Measurements from ENCODE around the gene BMP2K.
"Not testable (repeated sequence)": the region's sequence is repeated elsewhere in the genome, so short reads cannot be mapped to it uniquely, and the experiment has no call there.

Gene BMP2K

DNA sequence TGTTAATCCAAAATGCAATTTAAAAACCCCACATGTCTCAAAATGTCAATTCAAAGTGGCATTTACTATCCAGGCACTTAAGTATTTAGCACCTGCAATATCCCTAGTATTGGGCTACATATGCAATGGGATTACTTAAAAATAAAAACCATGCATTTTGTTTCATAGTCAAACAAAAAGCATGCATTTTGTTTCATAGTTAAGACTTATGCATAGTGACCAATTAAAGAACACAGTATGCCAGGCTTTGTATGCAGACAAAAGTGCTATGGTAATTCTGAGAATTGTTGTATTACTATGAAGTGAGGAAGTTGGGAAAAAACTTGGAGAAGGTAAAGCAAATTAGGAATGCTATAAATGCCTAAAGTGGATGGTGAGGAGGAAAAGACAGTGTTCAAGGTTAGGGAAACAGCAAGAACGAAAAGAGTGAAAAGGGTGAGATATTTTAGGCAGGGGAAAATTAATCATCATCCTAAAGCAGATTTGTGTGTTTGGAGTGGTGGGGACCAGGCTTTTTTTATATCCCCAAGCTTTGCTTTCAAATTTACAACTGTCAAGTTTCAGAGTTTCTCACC is 10.6 kb upstream of the BMP2K start:
- FAIRE-seq: no peak

DNA sequence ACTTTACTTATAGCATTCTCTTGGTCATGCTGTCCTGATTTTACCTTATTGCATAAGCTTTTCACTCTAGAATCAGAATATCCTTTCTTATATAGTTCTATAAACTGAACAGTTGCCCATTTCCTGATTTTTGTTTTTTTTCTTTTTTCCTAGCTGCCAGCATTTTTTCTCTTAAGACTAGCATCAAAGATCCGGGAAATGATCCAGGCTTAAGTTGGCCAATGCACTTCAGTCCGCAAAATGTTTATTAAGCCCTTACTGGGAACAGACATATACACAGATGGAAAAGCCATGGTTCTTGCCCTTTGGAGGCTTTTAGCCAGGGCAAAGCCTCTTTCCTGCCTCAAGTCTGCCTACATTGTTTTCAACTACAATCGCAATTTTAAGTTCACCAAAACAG is 10.1 kb upstream of the BMP2K start:
- no peak for FAIRE-seq

DNA sequence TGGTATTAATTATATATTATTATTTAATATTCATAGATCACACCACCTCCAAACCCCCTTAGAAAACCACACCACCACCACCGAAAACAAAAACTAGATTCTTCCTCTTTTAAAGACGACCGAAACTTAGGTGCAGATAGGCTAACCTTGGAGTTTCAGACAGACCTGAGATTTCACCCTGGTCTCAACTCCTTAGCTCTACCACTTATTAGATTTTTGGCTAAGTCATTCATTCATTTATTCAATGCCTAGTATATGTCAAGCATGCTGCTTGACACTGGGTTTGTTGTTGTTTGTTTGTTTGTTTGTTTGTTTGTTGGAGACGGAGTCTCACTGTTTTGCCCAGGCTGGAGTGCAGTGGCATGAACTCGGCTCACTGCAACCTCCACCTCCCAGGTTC is 9.5 kb upstream of the BMP2K start:
- FAIRE-seq: no peak

DNA sequence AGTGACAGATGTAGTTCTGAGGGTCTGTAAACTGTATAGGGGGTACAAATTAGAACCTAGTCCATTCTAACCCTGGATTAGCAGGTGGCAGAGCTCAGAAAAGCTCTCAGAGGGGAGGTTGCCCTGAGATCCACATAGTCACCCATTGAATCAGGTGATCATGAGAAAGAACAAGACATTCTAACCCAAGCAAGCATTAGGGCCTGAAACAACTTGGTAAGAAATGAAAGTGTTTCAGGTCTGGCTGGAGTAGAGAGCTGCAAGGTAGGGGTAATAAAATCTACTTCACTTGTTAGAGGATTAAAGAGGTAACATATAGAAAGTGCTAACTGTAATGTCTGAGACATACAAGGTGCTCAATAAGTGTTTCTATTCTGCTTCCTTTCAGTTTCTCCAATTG is 8.8 kb upstream of the BMP2K start:
- no peak for FAIRE-seq

DNA sequence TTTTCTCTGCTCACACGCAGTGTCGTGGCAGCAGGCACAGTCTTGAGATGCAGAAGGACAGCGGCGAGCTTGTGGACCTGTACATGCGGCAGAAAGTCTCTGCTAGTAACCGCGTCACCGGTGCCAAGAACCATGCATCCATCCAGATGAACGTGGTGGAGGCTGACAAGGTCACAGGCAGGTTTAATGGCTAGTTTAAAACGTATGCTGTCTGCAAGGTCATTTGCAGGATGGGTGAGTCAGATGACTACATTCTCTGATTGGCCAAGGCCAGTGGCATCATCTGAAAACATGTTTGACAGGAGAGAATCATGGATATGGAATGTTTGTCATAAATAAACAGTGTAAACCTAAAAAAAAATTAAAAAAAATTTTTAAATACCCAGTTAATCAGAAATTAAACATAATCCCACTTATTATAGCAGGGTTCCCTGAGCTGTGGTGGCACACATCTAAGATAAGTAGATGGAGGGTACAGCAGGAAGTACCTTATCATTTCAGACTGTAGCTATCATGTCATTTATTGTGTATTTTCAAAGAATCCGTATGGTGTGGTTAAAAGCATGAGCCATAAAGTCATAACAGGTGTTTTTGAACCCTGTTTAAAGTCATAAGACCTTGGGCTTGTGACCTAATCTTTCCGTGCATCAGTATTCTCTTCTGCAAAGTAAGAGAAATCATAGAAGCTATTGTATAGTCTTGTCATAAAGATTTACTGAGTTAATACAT is 7.5 kb upstream of the BMP2K start:
- no peak for FAIRE-seq

DNA sequence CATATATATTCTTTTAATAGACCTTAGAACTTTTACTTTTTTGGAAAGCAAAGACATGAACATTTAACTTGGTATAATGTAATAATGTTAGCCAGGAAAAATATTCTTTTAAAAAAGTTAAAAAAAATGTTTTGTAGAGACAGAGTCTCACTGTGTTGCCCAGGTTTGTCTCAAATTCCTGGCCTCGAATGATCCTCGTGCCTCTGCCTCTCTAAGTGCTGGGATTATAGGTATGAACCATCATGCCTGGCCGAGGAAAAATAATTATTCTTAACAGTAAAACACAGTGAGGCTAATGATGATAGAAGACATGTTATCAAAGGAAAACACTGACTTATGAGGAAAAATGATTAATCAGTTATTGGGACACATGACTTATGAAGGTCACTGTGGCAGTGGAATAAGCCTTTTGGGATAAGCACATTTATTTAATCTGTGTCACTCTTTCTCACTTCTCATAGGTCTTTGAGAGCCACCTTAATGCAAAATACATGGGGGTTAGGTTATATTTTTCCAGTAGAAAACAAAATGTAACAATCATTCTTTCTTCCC is 6.0 kb upstream of the BMP2K start:
- no peak for FAIRE-seq

DNA sequence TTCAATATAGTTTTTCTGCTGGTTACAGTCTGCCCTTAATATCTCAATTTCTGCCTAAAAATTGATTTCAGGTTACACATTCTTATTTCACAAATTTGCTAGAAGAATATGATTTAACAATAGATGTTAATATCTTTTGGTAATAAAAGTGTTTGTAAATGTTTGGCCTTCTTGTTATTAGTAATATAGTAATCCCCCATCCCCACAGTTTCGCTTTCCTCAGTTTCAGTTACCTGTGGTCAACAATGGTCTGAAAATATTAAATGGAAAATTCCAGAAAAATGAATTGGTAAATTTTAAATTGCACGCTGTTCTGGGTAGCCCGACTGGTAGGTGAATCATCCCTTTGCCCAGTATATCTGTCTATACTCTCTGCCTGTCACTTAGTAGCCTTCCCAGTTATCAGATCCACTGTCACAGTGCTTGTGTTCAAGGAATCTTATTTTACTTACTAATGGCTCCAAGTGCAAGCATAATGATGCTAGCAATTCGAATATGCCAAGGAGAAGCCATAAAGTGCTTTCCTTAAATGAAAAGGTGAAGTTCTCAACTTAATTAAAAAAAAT is 3.5 kb upstream of the BMP2K start:
- FAIRE-seq: no peak

DNA sequence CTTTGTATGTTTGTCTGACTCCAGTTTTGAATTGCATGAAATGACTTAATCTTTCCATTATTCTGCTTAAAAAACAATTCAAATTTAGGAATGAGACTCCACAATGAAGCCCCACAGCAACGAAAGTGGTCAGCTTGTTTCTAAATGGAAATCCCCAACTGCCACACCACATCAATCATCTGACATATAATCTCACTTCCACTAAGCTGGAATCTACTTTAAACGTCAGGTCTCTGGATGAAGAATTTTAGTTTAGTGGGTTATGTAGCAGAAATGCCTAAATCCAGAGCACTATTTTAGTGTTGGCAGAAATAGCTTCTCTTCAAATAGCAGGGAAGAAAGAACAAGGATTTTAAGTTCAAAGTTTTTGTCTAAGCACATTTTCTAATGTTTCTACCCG is 1.7 kb upstream of the BMP2K start:
- no peak for FAIRE-seq

DNA sequence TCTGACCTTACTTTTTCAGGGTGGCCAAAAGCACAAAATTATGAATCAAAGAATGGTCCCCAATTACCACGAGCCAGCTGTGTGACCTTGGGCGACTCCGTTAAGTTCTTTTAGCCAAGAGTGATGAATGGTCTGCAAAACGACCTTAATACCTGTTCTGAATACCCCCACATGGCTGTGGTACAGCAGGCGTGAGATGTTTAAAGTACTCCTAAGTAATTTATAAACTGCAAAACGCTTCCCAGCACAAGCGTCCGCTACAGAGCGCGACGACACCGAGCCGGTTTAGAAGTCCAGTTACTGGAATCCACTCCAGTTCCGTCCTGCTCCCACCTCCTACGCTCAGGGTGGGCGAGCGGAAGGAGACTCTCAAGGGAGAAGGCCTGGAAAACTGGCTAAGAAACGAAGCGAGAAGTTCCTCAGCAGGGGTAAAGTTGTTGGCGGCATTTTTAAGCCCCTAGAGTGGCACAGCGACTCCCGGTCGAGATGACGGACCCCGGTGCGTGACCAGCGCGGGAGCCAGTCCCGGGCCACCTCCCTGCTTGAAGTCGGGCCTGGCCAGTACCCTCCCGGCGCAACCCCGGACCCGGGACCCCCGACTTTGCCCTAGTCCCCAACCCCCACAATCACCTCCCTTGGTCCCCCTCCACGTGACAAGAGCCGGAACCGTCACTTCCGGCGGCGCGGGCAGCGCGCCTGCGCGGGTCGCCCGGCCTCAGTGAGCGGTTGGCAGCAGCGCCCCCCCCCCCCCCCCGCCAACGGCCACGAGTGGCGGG is 659 bp upstream of the BMP2K start:
- no peak for FAIRE-seq

DNA sequence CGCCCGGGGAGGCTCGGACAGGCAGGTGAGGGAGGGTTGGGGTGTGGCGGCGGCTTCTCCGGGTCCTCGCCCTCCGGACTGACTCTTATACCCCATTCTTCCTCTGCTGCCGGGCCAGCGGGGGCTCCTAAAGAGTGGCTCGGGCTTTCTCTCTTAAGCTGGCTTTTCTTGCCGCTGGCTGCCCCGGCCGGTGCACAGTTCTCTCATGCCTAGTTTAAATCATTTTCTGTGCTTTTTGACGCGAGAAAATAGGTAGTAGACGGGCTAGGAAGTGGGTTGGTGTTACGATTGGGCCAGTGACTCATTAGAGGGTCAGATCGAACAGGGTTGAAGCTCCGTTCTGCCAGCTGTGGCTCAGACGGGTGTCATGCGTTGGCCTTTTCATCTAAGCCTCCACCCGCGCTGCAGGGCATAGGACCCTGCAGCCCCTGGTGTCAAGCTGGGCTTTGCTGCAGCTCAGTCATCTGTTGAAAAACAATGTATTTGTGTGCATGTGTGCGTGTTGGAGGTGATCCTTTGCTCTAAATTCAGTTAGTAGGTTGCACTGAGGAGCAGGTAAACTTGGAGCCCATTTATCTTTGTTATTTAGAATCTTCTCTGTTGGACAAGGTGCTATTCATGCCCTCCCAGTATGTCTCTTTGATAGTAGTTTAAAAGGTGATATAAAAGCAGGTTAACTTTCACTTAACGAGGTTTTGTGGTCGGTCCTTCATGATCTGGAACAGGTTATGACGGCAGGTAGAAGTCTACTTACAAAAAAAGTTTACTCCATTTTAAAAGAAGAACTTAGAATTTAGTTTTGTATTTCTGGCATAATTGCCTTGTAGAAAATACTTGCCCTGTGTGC is 802 bp downstream of the BMP2K start:
- no peak for FAIRE-seq

DNA sequence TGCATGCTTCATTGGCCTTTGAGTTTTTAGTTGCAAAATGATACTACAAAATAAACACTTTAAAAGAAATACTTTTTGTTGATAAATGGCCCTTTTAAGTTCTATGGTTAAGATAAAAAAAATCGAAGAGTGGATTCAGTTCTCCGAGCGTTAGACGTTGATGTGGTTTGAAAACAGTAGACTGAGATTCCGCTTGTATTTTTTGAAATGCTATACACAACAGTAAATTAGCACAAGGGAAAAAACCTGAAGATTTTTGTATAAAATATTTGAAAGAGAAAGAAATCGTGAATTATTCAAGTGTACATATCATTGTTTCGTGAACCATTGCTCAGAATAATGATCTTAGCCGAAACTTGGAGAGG is 1.4 kb downstream of the BMP2K start:
- FAIRE-seq: no peak

DNA sequence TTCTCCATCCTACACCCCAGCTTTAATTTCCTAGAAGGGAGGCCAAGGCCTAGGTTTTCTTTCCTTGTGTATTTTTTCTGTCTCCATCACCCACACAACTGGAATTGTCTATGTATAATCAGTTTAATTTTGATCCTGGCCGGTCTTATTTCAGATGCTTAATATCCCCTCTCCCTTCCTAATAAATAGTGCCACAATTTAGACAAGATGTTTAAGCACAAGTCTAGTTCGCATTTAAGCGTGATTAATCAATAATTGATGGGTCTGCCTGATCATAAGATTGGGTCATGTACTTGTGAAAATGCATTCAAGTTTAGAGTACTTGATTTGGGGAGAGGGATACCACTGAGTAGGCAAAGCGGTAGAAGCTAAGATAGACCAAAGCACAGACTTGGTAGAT is 2.4 kb downstream of the BMP2K start:
- FAIRE-seq: no peak

DNA sequence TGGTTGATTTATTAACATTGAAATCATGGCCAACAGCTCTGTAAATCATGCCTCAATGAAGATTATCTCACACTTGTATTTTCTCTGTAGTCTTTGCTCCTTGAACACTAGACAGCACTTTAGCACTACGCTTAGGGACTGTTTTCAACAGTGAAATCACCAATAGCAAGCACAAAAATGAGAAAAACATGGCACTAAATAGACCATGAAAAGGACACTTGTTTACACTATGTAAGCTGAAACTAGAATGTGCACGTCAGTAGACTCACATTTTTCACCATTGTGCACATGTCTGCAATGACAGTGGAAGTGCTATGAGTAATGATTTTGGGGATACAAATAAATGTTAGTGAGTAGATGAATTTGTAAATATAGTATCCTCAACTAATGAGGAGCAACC is 3.1 kb downstream of the BMP2K start:
- no peak for FAIRE-seq

DNA sequence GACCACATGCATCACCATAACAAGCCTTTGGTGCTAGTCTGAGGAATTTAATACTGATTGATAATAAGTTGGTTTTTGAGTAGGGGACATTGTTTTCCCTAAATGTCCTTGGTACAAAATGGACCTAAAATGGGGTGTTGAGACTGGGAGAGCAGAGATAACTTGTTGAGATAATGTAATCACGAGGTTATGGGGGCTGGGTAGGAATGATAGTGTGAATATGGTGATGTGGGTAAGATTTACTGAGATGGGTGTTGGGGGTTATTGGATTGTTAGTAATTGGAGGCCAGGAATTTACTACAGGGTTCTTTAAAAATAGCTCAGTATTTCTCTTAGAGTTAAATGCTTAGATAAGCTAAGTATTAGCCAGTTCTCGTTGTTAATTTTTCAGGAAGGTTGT is 3.9 kb downstream of the BMP2K start:
- no peak for FAIRE-seq

DNA sequence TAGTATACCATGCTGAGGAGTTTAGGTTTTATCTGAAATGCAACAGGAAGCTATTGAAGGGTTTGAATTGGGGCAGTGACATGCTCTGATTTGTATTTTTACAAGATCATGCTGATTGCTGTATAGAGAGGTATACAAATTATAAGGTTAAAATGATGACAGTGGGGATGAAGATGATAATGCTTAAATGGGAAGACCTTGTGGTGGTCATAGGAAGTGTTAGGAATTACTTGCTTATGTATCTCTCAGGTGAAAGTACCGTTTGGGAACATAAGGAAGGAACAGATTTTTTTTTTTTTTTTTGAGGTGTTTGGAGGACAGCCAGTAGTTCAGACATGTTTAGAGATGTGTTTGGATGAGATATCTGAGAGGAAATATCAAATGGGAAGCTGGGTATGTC is 5.0 kb downstream of the BMP2K start:
- FAIRE-seq: no peak

DNA sequence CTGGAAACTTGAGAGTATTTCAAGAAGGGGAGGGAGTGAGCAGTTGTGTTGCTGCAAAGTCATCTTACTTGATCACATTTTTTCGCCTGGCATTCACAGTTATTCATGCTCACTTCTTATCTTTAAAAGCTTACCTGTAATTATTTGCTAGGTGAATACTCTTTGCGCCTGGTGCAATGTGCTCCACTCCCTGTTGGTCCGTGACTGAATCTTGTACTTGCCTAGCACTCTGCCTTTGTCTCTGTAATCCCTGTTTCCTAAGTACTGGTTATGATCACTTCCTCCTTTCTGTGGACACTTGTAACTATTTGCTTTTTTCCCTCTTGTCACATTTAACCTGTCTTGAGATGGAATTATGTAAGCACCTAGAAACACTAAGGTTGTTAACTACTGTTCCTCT is 5.8 kb downstream of the BMP2K start:
- FAIRE-seq: no peak

DNA sequence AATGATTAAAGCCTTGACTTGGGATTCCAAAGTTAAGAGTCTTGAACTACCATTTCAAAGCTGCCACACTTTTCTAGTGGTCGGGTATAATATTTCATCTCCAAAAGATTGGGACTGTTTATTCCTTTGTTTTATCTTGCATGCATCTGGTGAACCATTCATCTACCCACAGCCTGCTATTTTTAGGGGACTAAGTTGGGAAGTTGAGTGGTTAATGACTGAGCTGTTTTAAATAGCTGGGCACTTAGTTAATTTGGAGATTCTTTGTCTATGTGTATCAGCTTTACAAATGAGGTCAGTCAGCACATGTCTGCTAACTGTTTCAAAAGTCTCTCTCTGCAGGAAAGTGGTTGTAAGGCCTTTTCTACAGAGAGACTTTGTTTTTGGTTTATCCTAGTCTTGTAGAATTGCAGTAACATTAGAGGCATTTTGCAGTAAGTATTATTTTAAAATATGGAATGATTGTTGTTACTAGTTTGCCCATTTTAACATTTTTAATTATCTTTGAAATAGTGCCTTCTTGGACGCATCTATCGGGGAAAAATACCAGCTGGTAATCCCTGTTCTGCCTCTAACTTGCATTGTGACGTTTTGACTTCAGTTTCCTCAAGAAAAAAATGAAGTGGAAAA is 8.2 kb downstream of the BMP2K start:
- no peak for FAIRE-seq

DNA sequence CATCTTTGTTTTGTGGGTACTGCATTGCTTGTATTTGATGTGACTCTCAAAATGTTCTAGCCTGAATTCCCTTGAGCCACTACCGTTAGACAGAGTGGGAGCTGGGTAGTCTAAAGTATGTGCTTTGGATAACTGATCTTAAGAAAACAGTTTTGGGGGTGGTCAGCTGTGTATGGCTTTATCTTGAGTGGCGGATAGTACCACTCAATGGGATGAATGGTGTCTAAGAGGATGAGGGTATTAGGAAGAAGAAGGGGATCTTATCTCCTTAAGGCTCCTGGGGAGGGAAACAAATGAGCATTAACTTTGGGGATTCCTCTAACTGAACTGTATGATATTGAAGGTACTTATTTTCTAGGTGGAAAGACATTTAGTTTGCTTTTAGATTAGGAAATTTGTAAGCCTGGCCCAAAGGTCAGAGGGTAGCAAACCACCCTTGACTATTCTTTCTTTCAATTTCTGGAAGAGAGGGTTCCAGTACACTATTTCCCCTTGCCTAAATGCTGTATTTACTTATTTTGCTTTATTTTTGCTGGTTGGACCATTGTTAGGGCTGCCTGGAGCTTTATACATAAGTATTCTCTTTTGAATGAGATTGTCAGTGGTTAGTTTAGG is 11.3 kb downstream of the BMP2K start:
- no peak for FAIRE-seq

DNA sequence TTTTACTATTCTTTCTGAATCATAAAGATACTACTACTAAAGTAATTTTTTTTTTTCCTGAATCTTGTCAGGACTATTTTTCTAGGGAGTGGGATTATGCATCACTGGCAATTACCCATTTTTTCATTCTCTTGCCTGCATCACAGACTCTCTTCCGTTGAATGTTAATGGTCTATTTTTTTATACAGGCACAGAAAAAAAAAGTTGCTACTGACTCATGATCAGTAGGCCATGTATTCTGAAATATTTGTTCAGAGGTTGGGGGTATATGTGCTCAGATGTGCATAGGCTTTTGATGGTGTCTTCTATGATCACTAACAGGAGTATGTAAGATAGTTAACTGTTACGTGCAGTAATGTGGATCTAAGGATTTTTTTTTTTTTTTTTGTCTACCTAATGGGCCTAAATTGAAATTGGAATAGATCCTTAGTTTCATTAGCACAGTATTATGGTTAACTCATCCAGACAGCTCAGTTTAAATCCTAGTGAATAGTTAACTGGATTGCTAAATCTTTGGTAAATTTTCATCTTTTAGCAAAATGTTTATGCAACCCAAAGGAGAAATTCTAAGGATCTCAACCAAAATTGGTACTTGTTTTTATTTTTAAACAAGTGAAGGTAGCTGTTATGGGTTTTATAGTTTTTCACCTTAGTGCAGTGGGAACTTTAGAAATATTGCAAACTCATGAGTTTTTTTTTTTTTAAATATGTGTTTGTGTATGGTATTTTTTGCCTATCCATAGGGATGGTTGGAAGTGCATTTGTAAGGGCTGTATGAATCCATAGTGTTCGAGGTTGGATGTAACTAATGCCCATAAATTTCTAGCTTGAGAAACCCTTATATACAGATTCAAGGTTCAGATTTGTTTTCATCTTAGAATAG is 12.1 kb downstream of the BMP2K start:
- FAIRE-seq: no peak

DNA sequence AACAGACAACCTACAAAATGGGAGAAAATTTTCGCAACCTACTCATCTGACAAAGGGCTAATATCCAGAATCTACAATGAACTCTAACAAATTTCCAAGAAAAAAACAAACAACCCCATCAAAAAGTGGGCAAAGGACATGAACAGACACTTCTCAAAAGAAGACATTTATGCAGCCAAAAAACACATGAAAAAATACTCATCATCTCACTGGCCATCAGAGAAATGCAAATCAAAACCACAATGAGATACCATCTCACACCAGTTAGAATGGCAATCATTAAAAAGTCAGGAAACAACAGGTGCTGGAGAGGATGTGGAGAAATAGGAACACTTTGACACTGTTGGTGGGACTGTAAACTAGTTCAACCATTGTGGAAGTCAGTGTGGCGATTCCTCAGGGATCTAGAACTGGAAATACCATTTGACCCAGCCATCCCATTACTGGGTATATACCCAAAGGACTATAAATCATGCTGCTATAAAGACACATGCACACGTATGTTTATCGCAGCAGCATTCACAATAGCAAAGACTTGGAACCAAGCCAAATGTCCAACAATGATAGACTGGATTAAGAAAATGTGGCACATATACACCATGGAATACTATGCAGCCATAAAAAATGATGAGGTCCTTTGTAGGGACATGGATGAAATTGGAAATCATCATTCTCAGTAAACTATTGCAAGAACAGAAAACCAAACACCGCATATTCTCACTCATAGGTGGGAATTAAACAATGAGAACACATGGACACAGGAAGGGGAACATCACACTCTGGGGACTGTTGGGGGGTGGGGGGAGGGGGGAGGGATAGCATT is 19.7 kb downstream of the BMP2K start:
- not testable (repeated sequence) for FAIRE-seq

All from G401.6 (cell line).